HG02642 (cell line): Measurements from ENCODE around the gene TMEM88.

Source experiments
- ATAC-seq: cut with Tn5 transposase; IDR thresholded peaks from one replicate; pipeline ENCODE4 v1.9.1; 2021; ENCODE audit warnings: mild to moderate bottlenecking; ENCODE audit not compliant: unreplicated experiment, poor library complexity

TMEM88 gene

DNA sequence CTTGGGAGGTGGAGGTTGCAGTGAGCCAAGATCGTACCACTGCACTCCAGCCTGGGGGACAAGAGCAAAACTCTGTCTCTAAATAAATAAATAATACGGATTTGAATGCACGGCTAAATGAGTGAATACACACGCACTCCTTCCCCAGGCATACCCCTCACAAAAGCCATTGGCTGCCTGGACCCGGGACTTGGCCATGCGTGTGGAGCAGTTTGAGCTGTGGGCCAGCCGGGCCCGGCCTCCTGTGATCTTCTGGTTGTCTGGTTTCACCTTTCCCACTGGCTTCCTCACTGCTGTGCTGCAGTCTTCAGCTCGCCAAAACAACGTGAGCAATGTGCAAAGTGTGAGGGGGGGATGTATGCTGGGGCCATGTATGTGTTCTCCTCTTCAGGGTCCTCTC lies 22.4 kb upstream of the TMEM88 start:
- ATAC-seq: no peak

DNA sequence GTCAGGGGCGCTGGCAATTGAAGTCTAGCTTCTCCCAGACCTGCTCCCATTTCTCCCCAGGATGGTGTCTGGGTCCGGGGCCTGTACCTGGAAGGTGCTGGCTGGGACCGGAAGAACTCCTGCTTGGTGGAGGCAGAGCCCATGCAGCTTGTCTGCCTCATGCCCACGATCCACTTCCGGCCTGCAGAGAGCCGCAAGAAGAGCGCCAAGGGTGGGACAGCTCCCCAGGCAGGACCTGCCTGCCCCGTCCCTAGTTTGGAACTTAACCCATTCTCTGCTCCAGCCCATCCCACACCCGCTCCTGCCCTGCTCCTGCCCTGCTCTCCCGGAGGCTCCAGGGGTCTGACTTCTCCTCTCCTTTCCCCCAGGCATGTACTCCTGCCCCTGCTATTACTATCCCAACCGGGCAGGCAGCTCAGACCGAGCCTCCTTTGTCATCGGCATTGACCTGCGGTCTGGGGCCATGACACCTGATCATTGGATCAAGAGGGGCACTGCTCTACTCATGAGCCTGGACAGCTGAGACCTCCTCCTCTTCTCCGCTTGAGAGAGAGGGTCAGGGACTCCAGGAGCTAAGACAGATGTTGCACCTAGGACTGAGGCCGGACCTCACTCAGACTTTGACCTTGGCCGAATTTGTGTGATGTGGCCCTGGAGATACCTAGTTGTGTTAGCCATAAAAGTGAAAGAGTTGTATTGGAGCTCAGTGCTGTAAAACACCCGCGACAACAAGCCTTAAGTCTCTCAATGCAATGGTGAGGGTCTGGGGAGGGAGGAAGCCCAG lies 21.7 kb upstream of the TMEM88 start:
- ATAC-seq: no peak

DNA sequence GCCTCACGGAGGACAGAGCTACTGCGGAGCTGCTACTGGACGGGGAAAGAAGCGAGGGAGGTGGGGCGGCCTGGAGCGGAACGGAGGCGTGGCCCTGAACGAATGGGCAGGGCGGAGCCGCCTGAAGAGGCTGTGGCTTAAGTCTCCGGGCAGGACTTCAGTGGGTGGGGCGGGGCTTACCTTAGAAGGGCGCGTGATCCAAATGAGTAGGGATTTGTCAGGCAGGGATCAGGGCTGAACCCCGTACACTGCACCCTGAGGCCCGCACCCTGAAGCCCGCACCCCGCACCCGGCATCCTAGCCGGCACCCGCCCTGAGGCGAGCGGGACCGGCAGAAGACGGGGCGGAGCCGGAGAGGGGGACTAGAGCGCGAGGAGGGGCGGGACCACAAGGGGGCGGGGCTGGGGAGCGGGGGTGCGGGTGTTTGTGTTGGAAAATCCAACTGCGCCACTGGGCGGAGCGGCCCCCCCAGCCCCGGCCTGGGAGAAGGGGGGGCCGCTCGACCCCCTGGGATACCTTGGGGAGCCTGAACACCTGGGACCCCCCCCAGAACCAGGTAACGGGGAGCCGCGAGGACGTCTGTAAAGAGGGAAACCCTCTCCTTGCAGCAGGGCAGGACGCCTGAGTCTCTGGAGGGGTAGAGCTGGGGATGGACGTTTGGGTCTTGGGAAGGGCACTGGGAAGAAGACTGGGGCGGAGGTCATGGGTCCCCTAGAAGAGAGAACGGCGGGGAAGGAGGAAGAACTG lies 20.9 kb upstream of the TMEM88 start, which contains the start of gene KDM6B:
KDM6B (plus strand) TSS at position 423 of the 747 bp plus-strand sequence. CDS start 11,338 bp downstream, outside the sequence.
- peak; percentile 45 for ATAC-seq

- no peak for ATAC-seq
Observed at GRCh38 chr17:7834542-7834956, 20.3 kb upstream of the TMEM88 start.

- peak; percentile 56 for ATAC-seq
Observed at GRCh38 chr17:7834957-7835813, 19.7 kb upstream of the TMEM88 start.

DNA sequence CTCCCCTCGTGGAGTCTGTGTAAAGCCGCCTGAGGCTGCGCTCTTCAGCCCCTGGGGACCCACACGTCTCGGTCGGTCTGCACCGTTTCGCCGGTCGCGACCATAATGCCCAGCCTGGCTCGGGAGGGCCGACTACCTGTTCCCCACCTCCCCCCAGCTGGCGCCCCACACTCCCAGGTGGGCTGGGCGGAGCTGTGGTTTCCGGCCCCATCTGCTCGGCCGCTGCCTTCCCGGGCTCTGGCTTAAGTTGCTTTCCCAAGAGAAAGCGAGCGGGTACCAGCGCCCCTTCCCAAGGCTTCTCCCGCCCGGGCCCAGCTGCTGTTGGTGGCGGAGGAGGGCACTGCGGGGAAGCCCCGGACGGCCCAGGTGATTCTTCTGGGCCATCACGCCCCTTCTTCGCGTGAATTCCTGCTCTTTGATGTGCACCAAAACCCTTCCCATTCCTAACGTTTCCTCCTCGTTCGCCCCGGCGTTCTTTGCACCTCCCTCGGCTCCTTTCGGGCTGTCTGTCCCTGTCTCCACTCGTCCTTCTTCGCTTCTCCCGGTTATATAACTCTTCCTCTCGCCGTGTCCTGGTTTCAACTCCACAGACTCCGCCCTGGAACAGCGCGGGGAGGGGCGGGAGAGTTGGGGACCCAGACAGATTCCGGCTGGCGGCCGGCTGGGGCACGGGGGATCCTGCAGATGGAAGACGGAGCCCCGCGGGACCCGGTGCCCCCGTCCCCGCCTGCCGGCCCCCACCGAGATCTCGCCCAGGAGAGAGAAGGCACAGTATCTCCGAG lies 18.9 kb upstream of the TMEM88 start:
- ATAC-seq: peak; percentile 37

- no peak for ATAC-seq
Observed at GRCh38 chr17:7836596-7837407, 18.1 kb upstream of the TMEM88 start.

- ATAC-seq: no peak
Observed at GRCh38 chr17:7837408-7838088, 17.3 kb upstream of the TMEM88 start.

DNA sequence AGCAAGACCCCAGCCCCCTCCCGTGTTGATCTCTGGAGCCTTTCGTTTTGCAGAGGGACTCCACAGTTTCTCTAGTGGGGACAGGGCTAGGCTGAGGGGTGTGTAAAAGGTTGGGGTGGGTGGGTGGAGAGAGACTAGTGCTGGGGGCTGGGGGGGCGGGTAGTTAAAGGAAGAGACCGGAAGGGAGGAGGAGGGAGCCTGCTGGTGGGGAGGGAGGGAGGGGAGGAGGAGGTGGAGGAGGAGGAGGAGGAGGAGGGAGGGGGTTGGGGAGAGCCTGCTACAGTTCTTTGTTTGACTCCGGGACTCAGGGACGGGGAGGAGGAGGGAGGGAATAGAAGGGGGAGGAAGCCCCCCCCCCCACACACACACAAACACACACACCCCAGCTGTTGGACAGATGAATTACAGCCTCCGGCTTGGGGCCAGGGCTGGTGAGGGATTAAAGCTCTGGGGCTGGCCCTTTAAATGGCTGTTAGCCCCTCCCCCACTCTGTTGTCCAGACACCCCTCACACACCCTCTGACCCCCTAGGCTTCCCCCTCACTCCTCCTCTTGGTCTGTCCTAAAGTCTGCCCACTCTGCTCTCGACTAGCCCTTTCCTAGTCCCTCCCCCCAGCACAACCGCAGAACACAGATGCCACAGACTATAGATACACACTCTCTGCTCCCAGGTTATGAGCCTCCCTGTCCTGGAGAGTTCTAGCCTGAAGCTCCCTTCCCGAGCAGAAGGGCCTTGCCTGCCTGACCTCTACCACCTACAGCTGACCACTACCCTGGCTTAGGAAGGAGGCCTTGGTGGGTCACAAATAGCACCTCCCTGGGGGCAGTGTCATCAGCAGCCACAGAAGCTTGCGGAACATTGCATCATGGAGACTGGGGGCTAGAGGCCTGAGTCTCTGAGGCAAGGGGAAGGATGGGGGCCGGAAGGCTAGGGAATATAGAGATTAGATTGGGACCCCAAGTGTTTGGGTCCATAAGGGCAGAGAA lies 16.5 kb upstream of the TMEM88 start:
- ATAC-seq: no peak

DNA sequence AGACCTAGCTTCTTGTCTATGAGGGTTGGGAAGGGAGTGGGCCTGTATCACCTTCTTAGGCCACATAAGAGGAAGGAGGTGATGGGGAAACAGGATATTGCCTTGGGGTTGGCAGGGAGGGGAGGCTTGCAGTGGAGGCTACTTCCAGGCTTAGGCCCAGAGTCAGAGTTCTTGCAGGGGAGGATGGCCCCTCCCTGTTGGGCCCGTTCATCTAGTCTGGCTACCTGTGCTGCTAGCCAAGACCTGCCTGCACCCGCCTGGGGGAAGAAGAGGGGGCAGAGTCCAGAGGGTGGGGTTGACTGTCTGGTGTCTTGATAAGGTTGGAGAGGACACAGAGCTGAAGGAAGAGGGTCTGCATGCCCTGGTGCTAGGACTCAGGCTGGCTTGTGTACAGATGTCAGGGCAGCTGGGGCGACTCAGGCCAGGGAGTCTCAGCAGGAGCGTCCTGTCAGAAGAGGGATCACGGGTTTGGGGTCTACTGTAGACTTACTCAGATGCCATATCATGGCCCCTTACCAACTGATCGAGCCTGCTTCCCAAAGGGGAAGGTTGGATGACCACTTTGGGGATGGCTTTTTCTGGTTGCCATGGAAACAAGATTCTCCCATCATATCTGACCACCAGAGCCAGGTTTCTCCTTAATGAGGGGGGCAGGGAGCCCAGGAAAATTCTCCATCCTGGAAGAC lies 15.5 kb upstream of the TMEM88 start:
- no peak for ATAC-seq

DNA sequence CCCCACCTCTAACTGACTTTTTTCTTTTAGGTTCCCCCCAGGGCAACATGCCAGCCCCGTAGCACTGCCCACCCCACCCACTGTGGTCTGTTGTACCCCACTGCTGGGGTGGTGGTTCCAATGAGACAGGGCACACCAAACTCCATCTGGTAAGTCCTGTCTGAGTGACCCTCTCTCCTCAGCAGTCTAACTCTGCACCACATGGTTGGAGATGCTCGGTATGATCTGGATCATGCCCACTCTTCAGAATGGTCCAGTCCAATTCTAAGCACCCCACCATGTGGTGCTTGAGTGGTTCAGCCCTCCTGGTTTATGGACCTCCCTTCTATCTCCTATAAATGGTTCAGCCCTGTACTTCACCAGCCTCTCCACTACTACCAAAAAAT lies 15.0 kb upstream of the TMEM88 start:
- ATAC-seq: no peak

DNA sequence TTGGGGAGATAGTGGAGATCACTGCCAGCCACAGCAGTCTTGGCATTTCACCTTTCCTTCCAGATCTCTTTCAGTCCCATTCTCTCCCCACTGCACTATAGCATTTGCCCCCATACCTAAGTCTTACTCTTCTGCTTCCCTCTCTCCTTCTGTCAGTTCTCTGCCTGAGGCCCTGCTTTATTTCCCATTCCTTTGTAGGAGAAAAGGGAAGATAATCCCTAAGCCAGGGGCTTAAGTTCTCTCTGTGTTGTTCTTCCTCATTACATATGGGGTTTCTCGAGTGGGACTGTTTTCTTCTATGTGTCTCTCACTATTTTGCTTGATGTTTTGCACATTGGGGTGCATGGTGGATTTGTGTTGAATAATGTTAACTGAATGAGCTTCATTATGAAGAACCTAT lies 14.4 kb upstream of the TMEM88 start:
- no peak for ATAC-seq

GRCh38 chr17:7840875-7841274 lies 14.0 kb upstream of the TMEM88 start:
- no peak for ATAC-seq

DNA sequence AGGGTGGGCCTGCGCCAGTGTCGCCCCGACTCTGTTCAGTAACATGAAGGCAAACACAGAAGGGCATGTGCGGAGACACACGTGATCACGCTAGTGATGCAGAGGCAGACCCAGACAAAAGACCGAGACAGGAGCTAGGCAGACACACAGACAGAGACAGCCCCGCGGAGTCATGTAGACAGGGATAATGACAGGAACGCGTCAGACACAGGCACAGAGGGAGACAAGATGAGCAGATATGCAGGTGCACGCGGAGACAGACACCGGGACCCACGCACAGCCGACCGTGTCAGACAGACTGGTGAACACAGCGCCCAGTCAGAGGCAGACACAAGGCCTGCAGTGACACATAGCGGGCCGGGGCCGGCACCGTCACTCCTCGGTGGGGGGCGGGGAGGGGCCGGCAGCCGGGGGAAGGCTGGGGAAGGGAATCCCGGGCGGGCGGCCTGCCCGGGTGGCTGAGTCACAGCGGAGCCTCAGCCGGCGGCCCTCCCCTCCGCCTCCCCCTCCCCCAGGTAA lies 13.4 kb upstream of the TMEM88 start:
- peak; percentile 8 for ATAC-seq

- peak; percentile 31 for ATAC-seq
Observed at GRCh38 chr17:7841915-7842379, 12.9 kb upstream of the TMEM88 start.
